ENCODE results near the gene CCDC40. TPM values are rescaled to one million over a fixed set of nuclear protein-coding genes. Genes with fewer than 3 reads are reported as not detected.

The CCDC40 gene
- total and polyA plus RNA-seq, 2 of the 13 experiments (the other 11 are each of a cell fraction or from before 2014, with no cell fraction given), result 4.1 to 5.5 TPM

- 81% methylated on average over 10 of the region's 15 CpGs for WGBS (ENCODE audit: low lambda C conversion rate)
- DNase-seq (ENCODE audit: low spot score) (no peak), ATAC-seq (no peak), FAIRE-seq (peak; percentile 65)
- TF ChIP-seq BHLHE40 (IDR thresholded peaks at IDR 0.05; ENCODE audit: low read length) (no peak), ZNF780A (CRISPR knock-in tag; IDR thresholded peaks at IDR 0.05) (no peak), ZNF761 (CRISPR knock-in tag; conservative IDR thresholded peaks at IDR 0.05) (0 out of 2 replicates have a peak, but pooled peaks have one; percentile 40), JDP2 (CRISPR knock-in tag; IDR thresholded peaks at IDR 0.05; ENCODE audit: borderline replicate concordance) (no peak), PCBP1 (IDR thresholded peaks at IDR 0.05; ENCODE audit: borderline replicate concordance, low read depth, low read length) (no peak), RCOR2 (CRISPR knock-in tag; IDR thresholded peaks at IDR 0.05) (no peak), ETS1 (CRISPR knock-in tag; IDR thresholded peaks at IDR 0.05) (no peak), ZNF260 (CRISPR knock-in tag; IDR thresholded peaks at IDR 0.05; ENCODE audit: borderline replicate concordance, low read depth) (no peak), HNRNPLL (IDR thresholded peaks at IDR 0.05; ENCODE audit: low read depth, low read length, poor library complexity, severe bottlenecking) (no peak), NRL (CRISPR knock-in tag; IDR thresholded peaks at IDR 0.05; ENCODE audit: borderline replicate concordance) (0 out of 2 replicates have a peak, but pooled peaks have one; percentile 23), SPEN (CRISPR knock-in tag; IDR thresholded peaks at IDR 0.05; ENCODE audit: low read depth) (no peak)
- Histone ChIP-seq H3K27ac (ENCODE audit: extremely low read length, insufficient read depth, low read length) (no peak overlapping the region), H3K4me2 (ENCODE audit: low read depth, low read length) (peak overlapping the region; percentile 89), H3K79me2 (ENCODE audit: insufficient read depth, low read length) (peaks cover 9% of the 10 kb centered on the region), H3K9ac (ENCODE audit: insufficient read depth, low read depth, low read length) (peak overlapping the region; percentile 97), H3K9me3 (ENCODE audit: low read length) (no peaks in the 10 kb centered on the region), H3K27me3 (ENCODE audit: control insufficient read depth in 1 of 2, insufficient read depth in 2 of 2, low read length in 2 of 2) (peaks cover 0 to 16% of the 10 kb centered on the region in 2 experiments; a peak in 2 of 5 replicates), H3K4me3 (replicated peaks in 1 of 3; ENCODE audit: insufficient read depth in 1 of 3, low read depth in 2 of 3, low read length in 3 of 3) (peak overlapping the region; percentile 84 to 100 (median 91)), H4K20me1 (ENCODE audit: insufficient read depth, low read length) (no peaks in the 10 kb centered on the region), H2AFZ (ENCODE audit: low read length) (no peak overlapping the region), H3K36me3 (replicated peaks in 1 of 2; ENCODE audit: control insufficient read depth in 1 of 2, insufficient read depth in 2 of 2, low read length in 2 of 2) (no peaks in the 10 kb centered on the region), H3K4me1 (ENCODE audit: insufficient read depth, low read length) (peaks cover 39% of the 10 kb centered on the region)
- in situ Hi-C loops (cut with HindIII; ENCODE audit: extremely low pct_ligation_motif_present, low pct_unique_long_range_greater_than_20kb) (no loop called here), intact Hi-C loops (cut with micrococcal nuclease; ENCODE audit: unreplicated experiment) (no loop called here)
- BruUV-seq (replicated peaks), result no TSS peak
- CTCF ChIA-PET (ENCODE audit: low intra/inter-chr PET ratio, low total read pairs), result interaction anchor here (2.0 kb wide), 1 partner anchor 20 kb away, joined by 5 read pairs; no protein-coding TSS in a partner anchor
- POLR2A ChIA-PET, result interaction anchor here (1.0 kb wide), 1 partner anchor 9 kb away, joined by 3 read pairs; no protein-coding TSS in a partner anchor
Measured at GRCh38 chr17:80102664-80103448, 66.4 kb downstream of the CCDC40 start.
